Natural killer cell treated with Interleukin-12 subunit alpha and Interleukin-12 subunit beta and Interleukin-15 and Interleukin-18, amount 100 ng/mL, for 72 hours (primary cell): ENCODE results near the gene KCNB1. TPM values are rescaled to one million over a fixed set of nuclear protein-coding genes. Genes with fewer than 3 reads are reported as not detected.

ENCODE experiments used
- ATAC-seq, 2 donors: fragments of 150-1000 bp; cut with Tn5 transposase in 1 of 2; sonication (Bioruptor Pico), chemical (Tn5 transposase) in 1 of 2; 2 replicates each; pipeline ENCODE4 v1.10.0; 2021
- DNase-seq: peaks from one replicate; pipeline ENCODE4 v3.0.0; 2022; ENCODE audit warnings: low spot score
- H3K27ac Mint-ChIP-seq, 2 donors: 1 replicate in 1 of 2; 2 replicates in 1 of 2; pipeline ENCODE4 v1.8.0; 2022; ENCODE audit warnings: mixed read lengths in 2 of 2, mild to moderate bottlenecking in 1 of 2, moderate library complexity in 1 of 2
- H3K27me3 Mint-ChIP-seq, 2 donors: 1 replicate in 1 of 2; 2 replicates in 1 of 2; pipeline ENCODE4 v1.8.0; 2022; ENCODE audit warnings: mixed read lengths in 2 of 2
- H3K36me3 Mint-ChIP-seq: one replicate; pipeline ENCODE4 v1.8.0; 2022; ENCODE audit warnings: mixed read lengths
- H3K4me1 Mint-ChIP-seq, 2 donors: 1 replicate in 1 of 2; 2 replicates in 1 of 2; pipeline ENCODE4 v1.8.0; 2022; ENCODE audit warnings: low read depth in 2 of 2, mixed read lengths in 2 of 2, mild to moderate bottlenecking in 1 of 2
- H3K4me3 Mint-ChIP-seq: one replicate; pipeline ENCODE4 v1.8.0; 2022; ENCODE audit warnings: mixed read lengths
- H3K9me3 Mint-ChIP-seq: 2 replicates; pipeline ENCODE4 v1.8.0; 2022; ENCODE audit warnings: mixed read lengths
- total RNA-seq, 2 donors: library from RNA; stranded (reverse); gene quantifications; one replicate each; pipeline ENCODE4 v1.2.3, GENCODE V29; 2022

KCNB1 gene
- total RNA-seq, 2 donors from 2014 or later = not detected

DNA sequence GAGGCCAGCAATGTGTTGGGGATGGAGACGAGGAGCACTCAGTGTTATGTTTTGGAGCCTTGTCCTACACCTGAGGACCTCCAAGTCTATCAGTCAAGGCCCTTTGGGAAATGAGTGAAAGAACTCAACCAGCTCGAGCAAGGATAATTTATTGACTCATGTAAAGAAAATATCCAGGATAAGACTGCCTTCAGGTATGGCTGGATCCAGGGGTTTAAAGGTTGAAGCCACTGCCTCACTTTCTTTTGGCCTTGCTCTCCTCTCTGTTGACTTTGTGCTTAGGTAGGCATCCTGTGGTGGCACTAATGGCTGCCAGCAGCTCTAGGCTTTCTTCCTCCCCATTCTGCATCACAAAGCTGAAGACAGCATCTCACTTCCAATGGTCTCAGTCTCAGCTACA lies 138.3 kb downstream of the KCNB1 start:
- no peak for ATAC-seq
- Mint-ChIP-seq H3K9me3 (no peaks in the 10 kb centered on the region), H3K27ac (no peak overlapping the region), H3K27me3 (peaks cover 3 to 10% of the 10 kb centered on the region in 2 donors), H3K4me1 (no peaks in the 10 kb centered on the region), H3K4me3 (no peak overlapping the region), H3K36me3 (no peaks in the 10 kb centered on the region)
- DNase-seq = no peak

DNA sequence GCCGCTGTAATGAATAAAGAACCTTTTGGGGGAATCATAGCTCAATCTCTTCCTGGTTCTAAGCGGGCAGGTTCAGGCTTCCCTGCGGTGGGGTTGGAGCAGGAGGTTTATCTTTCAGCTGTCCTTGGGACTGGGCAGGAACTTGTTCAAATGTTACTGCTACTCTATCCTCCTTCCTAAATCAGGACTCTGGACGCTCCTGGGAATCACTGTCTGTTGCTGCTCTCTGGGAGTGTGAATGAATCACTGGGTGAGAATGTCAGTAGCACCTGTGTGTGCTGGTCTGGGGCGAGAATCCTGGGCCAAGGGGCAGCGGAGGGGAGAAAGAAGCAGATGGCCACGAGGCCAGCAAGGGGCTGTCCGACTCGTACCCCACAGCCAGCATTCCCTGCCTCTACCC lies 139.2 kb downstream of the KCNB1 start:
- Mint-ChIP-seq H3K27ac (no peak overlapping the region), H3K27me3 (peaks cover under 1% of the 10 kb centered on the region in 2 donors), H3K9me3 (no peaks in the 10 kb centered on the region), H3K36me3 (no peaks in the 10 kb centered on the region), H3K4me1 (no peaks in the 10 kb centered on the region), H3K4me3 (no peak overlapping the region)
- DNase-seq (no peak), ATAC-seq (no peak)

DNA sequence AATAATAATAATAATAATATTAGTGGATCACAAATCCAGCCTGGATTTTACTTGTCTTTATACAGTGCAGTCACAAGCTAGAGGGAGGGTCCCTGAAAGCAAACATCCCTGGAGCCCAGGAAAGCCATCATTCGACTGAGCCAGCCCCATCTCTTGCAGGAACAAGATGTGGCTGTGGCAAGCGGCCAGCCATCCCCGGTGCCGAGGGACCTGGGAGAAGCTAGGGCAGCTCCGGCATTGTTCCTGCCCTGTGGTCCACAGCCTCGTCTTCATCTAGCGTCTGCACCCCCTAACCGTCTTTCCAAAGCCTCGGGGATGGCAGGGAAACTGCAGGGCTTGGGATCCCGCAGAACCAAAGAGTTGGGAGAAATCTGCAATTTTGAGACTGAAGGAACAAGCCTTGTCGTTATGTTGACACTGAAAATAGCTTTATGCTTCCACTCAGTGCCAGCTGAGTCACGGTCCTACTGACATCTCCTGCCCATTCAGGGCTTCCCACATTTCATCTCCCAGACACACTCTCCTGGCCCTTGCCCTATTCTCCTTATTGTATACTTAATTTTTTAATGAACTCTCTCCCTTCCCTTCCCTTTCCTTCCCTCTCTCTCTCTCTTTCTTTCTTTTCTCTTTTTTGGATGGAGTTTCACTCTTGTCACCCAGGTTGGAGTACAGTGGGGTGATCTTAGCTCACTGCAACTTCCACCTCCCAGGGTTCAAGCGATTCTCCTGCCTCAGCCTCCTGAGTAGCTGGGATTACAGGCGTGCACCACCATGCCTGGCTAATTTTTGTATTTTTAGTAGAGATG lies 142.1 kb downstream of the KCNB1 start:
- DNase-seq = no peak
- Mint-ChIP-seq H3K36me3 (no peaks in the 10 kb centered on the region), H3K4me1 (no peaks in the 10 kb centered on the region), H3K27ac (no peak overlapping the region), H3K4me3 (no peak overlapping the region), H3K9me3 (no peaks in the 10 kb centered on the region), H3K27me3 (peaks cover 3 to 7% of the 10 kb centered on the region in 2 donors)
- ATAC-seq = no peak

DNA sequence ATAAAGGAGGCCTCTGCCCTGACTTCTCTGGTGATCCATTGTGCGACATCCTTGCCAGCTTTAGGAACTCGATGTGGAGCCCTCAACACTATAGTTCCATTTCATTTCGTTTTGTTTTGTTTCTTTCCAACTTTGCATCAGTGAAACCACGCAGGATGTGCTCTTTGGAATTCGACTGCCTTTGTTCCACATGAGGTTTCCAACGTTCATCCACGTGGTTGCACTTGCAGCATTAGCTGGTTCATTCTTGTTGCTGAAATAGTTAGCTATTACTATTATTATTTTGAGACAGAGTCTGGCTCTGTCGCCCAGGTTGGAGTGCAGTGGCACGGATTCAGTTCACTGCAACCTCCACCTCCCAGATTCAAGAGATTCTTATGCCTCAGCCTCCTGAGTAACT lies 143.3 kb downstream of the KCNB1 start:
- peaks cover 3 to 7% of the 10 kb centered on the region in 2 donors for H3K27me3 Mint-ChIP-seq
- no peaks in the 10 kb centered on the region for H3K36me3 Mint-ChIP-seq
- no peaks in the 10 kb centered on the region for H3K9me3 Mint-ChIP-seq
- no peak for ATAC-seq
- H3K27ac Mint-ChIP-seq = no peak overlapping the region
- no peak overlapping the region for H3K4me3 Mint-ChIP-seq
- no peaks in the 10 kb centered on the region for H3K4me1 Mint-ChIP-seq
- no peak for DNase-seq

DNA sequence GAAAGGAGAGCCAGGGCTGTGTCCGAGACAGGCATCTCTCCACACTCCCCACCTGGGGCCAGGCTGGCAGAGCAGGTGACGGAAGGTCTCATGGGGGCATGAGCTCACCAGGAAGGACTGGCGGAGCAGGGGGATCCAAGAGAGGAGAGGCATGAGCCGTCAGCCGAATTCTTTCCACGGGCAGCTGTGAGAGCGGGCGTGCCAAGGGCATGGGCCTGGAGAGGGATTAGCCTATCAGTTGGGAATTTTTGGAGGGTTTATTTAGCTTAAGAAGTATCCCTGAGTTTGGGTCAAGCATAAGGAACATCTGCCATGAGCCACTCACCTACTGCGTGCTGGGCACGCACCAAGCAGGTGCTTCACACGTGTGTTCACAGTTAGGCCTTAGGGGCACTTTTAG lies 144.4 kb downstream of the KCNB1 start:
- DNase-seq (no peak), ATAC-seq (no peak)
- Mint-ChIP-seq H3K4me3 (no peak overlapping the region), H3K27me3 (peaks cover 6 to 9% of the 10 kb centered on the region in 2 donors), H3K36me3 (no peaks in the 10 kb centered on the region), H3K9me3 (no peaks in the 10 kb centered on the region), H3K4me1 (no peaks in the 10 kb centered on the region), H3K27ac (no peak overlapping the region)

DNA sequence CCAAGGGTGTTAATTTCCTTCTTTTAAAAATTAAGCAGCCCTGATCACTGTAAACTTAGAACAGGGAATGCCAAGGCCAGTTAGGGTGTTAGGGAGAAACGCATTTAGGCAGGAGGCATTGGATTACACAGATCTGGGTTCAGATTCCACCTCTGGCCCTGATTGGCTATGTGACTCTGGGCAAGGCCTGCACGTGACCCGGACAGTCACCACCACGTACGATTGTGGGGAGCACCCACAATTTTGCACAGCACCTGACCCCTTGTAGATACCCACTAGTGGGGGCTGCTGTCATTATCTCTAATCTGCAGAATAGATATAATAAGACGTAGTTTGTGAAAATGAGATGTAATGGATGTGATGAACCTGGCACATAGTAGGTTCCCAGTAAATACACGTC lies 145.1 kb downstream of the KCNB1 start:
- Mint-ChIP-seq H3K4me3 (no peak overlapping the region), H3K4me1 (no peaks in the 10 kb centered on the region), H3K27me3 (peaks cover 13 to 16% of the 10 kb centered on the region in 2 donors), H3K9me3 (no peaks in the 10 kb centered on the region), H3K36me3 (no peaks in the 10 kb centered on the region), H3K27ac (no peak overlapping the region)
- ATAC-seq = no peak
- no peak for DNase-seq

DNA sequence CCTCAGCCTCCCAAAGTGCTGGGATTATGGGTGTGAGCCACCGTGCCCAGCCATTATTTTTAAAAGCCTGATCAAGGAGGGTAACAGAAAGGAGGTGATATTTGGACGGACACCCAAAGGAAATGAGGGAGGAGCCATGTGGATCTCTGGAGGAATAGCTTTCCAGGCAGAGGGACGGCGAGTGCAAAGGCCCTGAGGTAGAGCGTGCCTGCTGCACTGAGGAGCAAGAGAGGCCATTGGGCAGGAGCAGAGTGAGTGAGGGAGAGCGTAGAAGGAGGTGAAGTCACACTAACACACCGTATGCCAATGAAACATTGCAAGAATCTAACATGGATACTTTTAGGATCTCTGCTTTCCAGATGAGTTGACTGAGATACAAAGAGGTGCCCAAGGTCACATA lies 145.7 kb downstream of the KCNB1 start:
- Mint-ChIP-seq H3K27ac (no peak overlapping the region), H3K27me3 (peaks cover 15 to 20% of the 10 kb centered on the region in 2 donors), H3K4me1 (no peaks in the 10 kb centered on the region), H3K4me3 (no peak overlapping the region), H3K36me3 (no peaks in the 10 kb centered on the region), H3K9me3 (no peaks in the 10 kb centered on the region)
- no peak for ATAC-seq
- DNase-seq = no peak

DNA sequence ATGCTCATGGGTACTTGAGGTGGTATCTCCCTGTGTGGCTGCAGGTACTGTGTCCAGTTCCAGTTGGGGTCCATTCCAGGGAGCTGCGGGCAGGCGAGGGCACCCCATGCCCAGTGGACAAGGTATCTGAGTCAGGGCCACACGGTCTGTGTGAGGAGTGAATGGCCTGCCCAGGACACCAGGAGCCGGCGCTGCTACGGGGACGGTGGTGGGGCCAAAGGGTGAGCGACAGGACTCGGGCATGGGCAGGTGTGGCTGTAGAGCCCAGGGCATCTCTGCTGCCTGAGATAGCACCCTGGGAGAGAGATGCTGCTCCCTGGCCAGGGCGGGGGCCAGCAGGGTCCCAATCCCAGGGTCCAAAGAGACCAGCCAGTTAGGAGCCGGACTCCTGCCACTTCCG lies 147.0 kb downstream of the KCNB1 start:
- Mint-ChIP-seq H3K9me3 (no peaks in the 10 kb centered on the region), H3K27me3 (peaks cover 20 to 30% of the 10 kb centered on the region in 2 donors), H3K27ac (no peak overlapping the region), H3K4me3 (no peak overlapping the region), H3K4me1 (no peaks in the 10 kb centered on the region), H3K36me3 (no peaks in the 10 kb centered on the region)
- DNase-seq = no peak
- ATAC-seq = peak in 1 of 2 donors; percentile 17

DNA sequence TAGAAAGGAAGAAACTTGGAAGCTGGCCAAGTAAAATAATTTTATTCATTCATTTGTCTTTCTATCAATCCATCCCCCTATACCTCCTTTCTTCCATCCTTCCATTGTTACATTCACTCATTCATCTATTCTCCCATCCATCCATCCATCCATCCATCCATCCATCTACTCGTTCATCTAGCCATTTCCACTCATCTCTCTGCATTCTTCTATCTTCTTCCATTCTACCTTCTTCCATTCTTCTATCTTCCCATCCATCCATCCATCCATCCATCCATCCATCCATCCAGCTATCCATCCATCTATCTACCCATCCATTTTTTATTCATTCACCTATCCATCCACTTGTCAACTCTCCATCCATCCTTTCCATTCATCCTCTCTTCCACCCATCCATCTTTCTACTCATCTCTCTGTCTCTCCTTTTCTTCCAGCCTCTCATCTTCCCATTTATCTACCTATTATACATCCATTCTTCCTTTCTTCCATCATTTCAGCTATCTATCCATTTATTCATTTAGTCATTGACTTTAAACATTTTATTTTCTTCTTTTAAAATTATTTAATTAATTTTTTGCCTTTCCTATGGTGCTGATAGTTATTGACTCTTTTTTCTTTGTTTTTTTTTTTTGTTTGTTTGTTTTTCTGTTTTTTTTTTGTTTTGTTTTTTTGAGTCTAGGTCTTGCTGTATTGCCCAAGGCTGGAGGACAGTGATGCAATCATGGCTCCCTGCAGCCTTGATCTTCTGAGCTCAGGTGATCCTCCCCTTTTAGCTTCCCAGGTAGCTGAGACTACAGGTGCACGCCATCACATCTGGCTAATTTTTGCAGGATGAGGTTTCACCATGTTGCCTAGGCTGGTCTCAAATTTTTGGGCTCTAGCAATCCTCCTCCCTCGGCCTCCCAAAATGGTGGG lies 151.5 kb downstream of the KCNB1 start:
- DNase-seq (no peak), ATAC-seq (no peak)
- H3K27me3 Mint-ChIP-seq = peaks cover 22 to 39% of the 10 kb centered on the region in 2 donors
- H3K27ac Mint-ChIP-seq = no peak overlapping the region
- no peaks in the 10 kb centered on the region for H3K36me3 Mint-ChIP-seq
- no peaks in the 10 kb centered on the region for H3K9me3 Mint-ChIP-seq
- H3K4me3 Mint-ChIP-seq = no peak overlapping the region
- no peaks in the 10 kb centered on the region for H3K4me1 Mint-ChIP-seq

DNA sequence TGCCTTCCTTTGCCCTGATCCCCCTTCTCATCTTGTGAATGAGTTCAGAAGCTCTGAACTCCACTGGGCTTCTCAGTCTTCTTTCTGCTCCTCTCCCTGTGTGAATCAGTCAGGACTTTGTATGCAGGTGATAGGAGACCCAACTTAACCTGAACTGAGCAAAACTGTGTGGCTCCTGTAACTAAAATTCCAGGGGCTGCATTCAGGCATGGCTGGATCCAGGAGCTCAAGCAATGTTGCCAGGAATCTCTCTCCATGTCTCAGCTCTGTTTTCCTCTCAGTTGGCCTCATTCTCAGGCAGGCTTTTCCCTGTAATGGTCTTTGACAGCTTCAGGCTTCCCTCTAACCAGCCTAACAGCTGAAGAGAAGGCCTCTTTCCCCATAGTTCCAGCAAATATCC lies 153.7 kb downstream of the KCNB1 start:
- Mint-ChIP-seq H3K4me3 (no peak overlapping the region), H3K36me3 (no peaks in the 10 kb centered on the region), H3K27ac (no peak overlapping the region), H3K27me3 (peaks cover 20 to 45% of the 10 kb centered on the region in 2 donors), H3K4me1 (peaks cover 6 to 12% of the 10 kb centered on the region in 2 donors), H3K9me3 (no peaks in the 10 kb centered on the region)
- DNase-seq (no peak), ATAC-seq (no peak)

DNA sequence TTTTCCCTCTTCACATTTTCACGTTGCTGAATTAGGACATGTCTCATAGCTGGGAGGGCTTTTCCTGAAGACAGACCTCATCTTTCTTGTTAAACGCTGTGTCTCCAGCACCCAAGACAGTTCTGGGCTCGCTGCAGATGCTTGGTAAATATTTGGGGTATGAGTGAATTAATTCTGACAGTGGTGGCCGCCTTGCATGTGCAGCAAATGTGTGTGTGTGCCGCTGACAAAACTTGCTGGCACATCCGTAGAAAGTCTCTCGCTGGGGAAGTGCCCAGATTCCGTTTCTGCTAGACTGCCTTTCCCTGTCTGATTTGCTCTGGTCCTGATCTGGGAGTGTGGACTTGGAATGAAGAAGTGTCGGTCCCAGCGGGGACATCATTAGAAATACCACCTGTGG lies 156.4 kb downstream of the KCNB1 start:
- Mint-ChIP-seq H3K9me3 (no peaks in the 10 kb centered on the region), H3K27me3 (peaks cover 16 to 40% of the 10 kb centered on the region in 2 donors), H3K36me3 (no peaks in the 10 kb centered on the region), H3K4me3 (no peak overlapping the region), H3K4me1 (peaks cover 15 to 22% of the 10 kb centered on the region in 2 donors), H3K27ac (no peak overlapping the region)
- DNase-seq (no peak), ATAC-seq (no peak)

DNA sequence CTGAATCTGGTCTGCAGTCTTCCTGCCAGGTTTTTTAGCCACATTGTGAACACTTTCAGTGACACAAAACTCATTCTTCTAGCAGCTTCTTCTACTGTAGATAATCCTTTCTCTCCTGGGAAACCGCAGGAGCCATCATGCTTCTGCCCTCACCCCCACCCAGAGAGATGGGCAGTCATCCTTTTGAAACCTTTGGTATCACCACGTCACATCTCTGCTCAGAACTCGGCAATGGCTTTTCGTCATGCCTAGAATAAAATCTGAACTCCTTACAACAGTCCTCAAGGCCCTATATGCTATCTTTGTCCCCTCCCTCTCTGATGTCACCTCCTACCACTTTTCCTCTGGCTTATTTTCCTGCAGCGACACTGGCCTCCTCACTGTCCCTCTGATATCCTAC lies 158.2 kb downstream of the KCNB1 start:
- Mint-ChIP-seq H3K27ac (peak overlapping the region; percentile 63 to 78), H3K36me3 (no peaks in the 10 kb centered on the region), H3K4me1 (peaks cover 15 to 22% of the 10 kb centered on the region in 2 donors), H3K4me3 (peak overlapping the region; percentile 12), H3K9me3 (no peaks in the 10 kb centered on the region), H3K27me3 (peaks cover 15 to 32% of the 10 kb centered on the region in 2 donors)
- ATAC-seq (no peak), DNase-seq (no peak)

DNA sequence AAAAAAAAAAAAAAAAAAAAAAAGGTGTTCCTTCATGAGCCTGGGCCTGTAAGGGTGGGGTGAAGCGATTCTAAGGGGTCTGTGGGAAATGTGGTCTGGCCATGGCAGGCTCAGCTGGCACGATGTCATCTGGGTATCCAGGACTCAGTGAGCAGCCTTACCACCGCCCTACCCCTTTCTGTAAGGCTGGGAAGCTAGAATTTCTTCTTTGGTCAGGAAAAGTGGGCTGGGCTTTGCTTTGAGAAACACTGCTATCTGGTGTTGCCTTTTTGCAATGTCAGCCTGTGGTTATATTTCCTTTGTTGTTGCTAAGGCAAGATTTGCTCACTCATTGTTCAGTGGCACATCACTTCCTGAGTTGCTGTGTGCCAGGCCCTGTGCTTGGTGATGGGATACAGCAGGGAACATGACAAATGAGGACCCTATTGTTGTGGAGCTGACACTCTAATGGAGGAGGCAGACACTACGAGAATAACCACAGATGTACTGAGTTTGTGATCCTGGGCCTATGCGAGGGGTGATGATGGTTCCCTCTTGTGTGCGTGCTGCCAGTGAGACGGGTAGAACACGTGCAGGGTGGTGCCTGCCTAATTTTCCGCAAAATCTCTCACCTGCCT lies 158.7 kb downstream of the KCNB1 start:
- Mint-ChIP-seq H3K9me3 (no peaks in the 10 kb centered on the region), H3K27me3 (peaks cover 17 to 38% of the 10 kb centered on the region in 2 donors), H3K4me3 (no peak overlapping the region), H3K36me3 (no peaks in the 10 kb centered on the region), H3K4me1 (peaks cover 18 to 26% of the 10 kb centered on the region in 2 donors), H3K27ac (peak overlapping the region; percentile 63 to 78)
- no peak for DNase-seq
- peak; percentile 74 to 79 for ATAC-seq

DNA sequence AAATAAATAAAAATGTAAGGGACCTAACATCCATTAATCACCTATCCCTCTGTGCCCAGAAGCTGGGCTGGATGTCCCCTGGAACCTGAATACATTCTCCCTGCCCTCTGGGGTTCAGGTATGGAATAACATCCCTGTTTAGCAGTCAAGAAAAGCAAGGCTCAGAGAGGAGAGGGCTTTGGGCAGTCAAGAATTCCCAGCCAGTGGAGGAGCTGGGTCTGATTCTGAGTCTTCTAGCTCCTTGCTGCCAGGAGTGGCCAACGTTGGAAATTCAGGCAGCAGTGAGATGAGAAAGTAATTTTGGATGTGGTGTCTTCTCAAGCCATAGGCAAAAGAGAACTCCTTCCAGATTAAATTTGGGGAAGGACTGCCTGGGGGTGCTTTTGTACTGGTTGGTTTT lies 162.0 kb downstream of the KCNB1 start:
- H3K27me3 Mint-ChIP-seq = peaks cover 30 to 48% of the 10 kb centered on the region in 2 donors
- H3K4me3 Mint-ChIP-seq = no peak overlapping the region
- no peak overlapping the region for H3K27ac Mint-ChIP-seq
- ATAC-seq (no peak), DNase-seq (no peak)
- no peaks in the 10 kb centered on the region for H3K9me3 Mint-ChIP-seq
- H3K36me3 Mint-ChIP-seq = no peaks in the 10 kb centered on the region
- H3K4me1 Mint-ChIP-seq = peaks cover 20 to 28% of the 10 kb centered on the region in 2 donors
